IMR-90 (cell line): ENCODE results near the gene TMEM179. TPM values are rescaled to one million over a fixed set of nuclear protein-coding genes. Genes with fewer than 3 reads are reported as not detected.

Source experiments
- ATAC-seq: fragments of 200-7000 bp; cut with Tn5 transposase; 2 replicates; pipeline ENCODE4 v1.9.1; 2020; ENCODE audit warnings: low read depth, mild to moderate bottlenecking, moderate library complexity
- BruUV-seq: library from RNA; stranded (reverse); fragments of 400-500 nt; replicated peaks from 2 replicates; lab custom pipeline; 2021; lab: Mats Ljungman, UMichigan
- CTCF ChIA-PET: fragments of 300-600 bp; formaldehyde crosslinking; extraction: SDS; loops from one replicate; lab custom pipeline; 2021; ENCODE audit warnings: antibody characterized with exemption; lab: Yijun Ruan, JAX
- POLR2A ChIA-PET: fragments of 300-600 bp; sonication (Branson Sonifier 250); formaldehyde crosslinking; loops from one replicate; lab custom pipeline; 2022; ENCODE audit warnings: antibody characterized with exemption; ENCODE audit not compliant: unreplicated experiment; lab: Charles Lee
- DNase-seq: peaks from one replicate; pipeline ENCODE4 v3.0.0; 2013
- H2AFZ ChIP-seq: replicated peaks from 2 replicates; pipeline ENCODE3; 2013; ENCODE audit warnings: low read length, mild to moderate bottlenecking; ENCODE audit not compliant: poor library complexity
- H2AK5ac ChIP-seq: 2 replicates; pipeline ENCODE4 v1.6.1; 2013; ENCODE audit warnings: low read depth, low read length, inconsistent platforms
- H2AK9ac ChIP-seq: replicated peaks from 2 replicates; pipeline ENCODE3; 2013; ENCODE audit warnings: mild to moderate bottlenecking, low read depth, low read length, moderate library complexity; ENCODE audit not compliant: poor library complexity
- H2BK120ac ChIP-seq: 2 replicates; pipeline ENCODE4 v1.6.1; 2013; ENCODE audit warnings: low read depth, low read length, inconsistent platforms
- H2BK15ac ChIP-seq: 3 replicates; pipeline ENCODE4 v1.6.1; 2013; ENCODE audit warnings: low read depth, low read length, inconsistent platforms
- H2BK20ac ChIP-seq: 2 replicates; pipeline ENCODE4 v1.6.1; 2013; ENCODE audit warnings: low read depth, mild to moderate bottlenecking, inconsistent platforms, low read length, moderate library complexity
- H2BK5ac ChIP-seq: 2 replicates; pipeline ENCODE4 v1.6.1; 2013; ENCODE audit warnings: mild to moderate bottlenecking, low read depth, low read length, inconsistent platforms; ENCODE audit not compliant: poor library complexity, severe bottlenecking
- H3K14ac ChIP-seq: replicated peaks from 2 replicates; pipeline ENCODE4 v1.6.1; 2013; ENCODE audit warnings: low read depth, low read length, inconsistent platforms
- H3K18ac ChIP-seq: 2 replicates; pipeline ENCODE4 v1.6.1; 2013; ENCODE audit warnings: low read depth, low read length, control low read depth
- H3K23ac ChIP-seq: 2 replicates; pipeline ENCODE4 v1.6.1; 2013; ENCODE audit warnings: low read depth, low read length, inconsistent platforms
- H3K27ac ChIP-seq: 2 replicates; pipeline ENCODE4 v1.5.1; 2013; ENCODE audit warnings: mild to moderate bottlenecking, control low read depth, low read length; ENCODE audit not compliant: insufficient read depth
- H3K27me3 ChIP-seq: 2 replicates; pipeline ENCODE4 v1.6.1; 2013; ENCODE audit warnings: low read length; ENCODE audit not compliant: control insufficient read depth, insufficient read depth
- H3K36me3 ChIP-seq: 2 replicates; pipeline ENCODE4 v1.6.1; 2013; ENCODE audit warnings: low read length, mixed read lengths; ENCODE audit not compliant: control insufficient read depth, insufficient read depth
- H3K4ac ChIP-seq: 2 replicates; pipeline ENCODE4 v1.6.1; 2013; ENCODE audit warnings: low read depth, low read length, inconsistent platforms
- H3K4me1 ChIP-seq: 2 replicates; pipeline ENCODE4 v1.6.1; 2013; ENCODE audit warnings: low read length, mixed read lengths; ENCODE audit not compliant: control insufficient read depth, insufficient read depth
- H3K4me2 ChIP-seq: 2 replicates; pipeline ENCODE4 v1.6.1; 2013; ENCODE audit warnings: low read depth, mild to moderate bottlenecking, control low read depth, low read length, moderate library complexity
- H3K4me3 ChIP-seq: 2 replicates; pipeline ENCODE4 v1.5.1; 2013; ENCODE audit warnings: low read depth, mild to moderate bottlenecking, control low read depth, low read length, moderate library complexity; ENCODE audit not compliant: insufficient read depth
- H3K56ac ChIP-seq: 2 replicates; pipeline ENCODE4 v1.6.1; 2013; ENCODE audit warnings: low read length, inconsistent platforms; ENCODE audit not compliant: insufficient read depth; ENCODE audit errors: extremely low read depth
- H3K79me1 ChIP-seq, 2 experiments: 2 replicates each; pipeline ENCODE4 v1.6.1; 2013; ENCODE audit warnings: low read length in 2 of 2, inconsistent platforms in 1 of 2, low read depth in 1 of 2
- H3K9ac ChIP-seq: 2 replicates; pipeline ENCODE4 v1.6.1; 2013; ENCODE audit warnings: low read depth, low read length, control low read depth
- H3K9me1 ChIP-seq: 2 replicates; pipeline ENCODE4 v1.6.1; 2013; ENCODE audit warnings: low read length, inconsistent platforms; ENCODE audit not compliant: insufficient read depth
- H3K9me3 ChIP-seq: 2 replicates; pipeline ENCODE4 v1.6.1; 2013; ENCODE audit warnings: low read length; ENCODE audit not compliant: control insufficient read depth, insufficient read depth
- H4K20me1 ChIP-seq: 2 replicates; pipeline ENCODE4 v1.6.1; 2013; ENCODE audit warnings: low read length, inconsistent platforms; ENCODE audit not compliant: insufficient read depth
- H4K5ac ChIP-seq: 2 replicates; pipeline ENCODE4 v1.6.1; 2013; ENCODE audit warnings: mild to moderate bottlenecking, low read depth, low read length, control low read depth
- H4K8ac ChIP-seq, 2 experiments: 2 replicates each; pipeline ENCODE4 v1.6.1; 2013; ENCODE audit warnings: low read depth in 2 of 2, low read length in 2 of 2, control low read depth in 1 of 2, inconsistent platforms in 1 of 2
- H4K91ac ChIP-seq: 2 replicates; pipeline ENCODE4 v1.6.1; 2013; ENCODE audit warnings: low read depth, low read length, inconsistent platforms; ENCODE audit not compliant: insufficient read depth
- BHLHE40 ChIP-seq: fragments of 150-350 bp; IDR thresholded peaks from 2 replicates; pipeline ENCODE4 v1.6.1; 2016; ENCODE audit warnings: mild to moderate bottlenecking, low read depth, low read length
- CEBPB ChIP-seq: IDR thresholded peaks from 2 replicates; pipeline ENCODE4 v1.6.1; 2012; ENCODE audit warnings: low read depth, low read length, improper control_type of control experiment
- CHD1 ChIP-seq: IDR thresholded peaks from 2 replicates; pipeline ENCODE4 v1.6.1; 2012; ENCODE audit warnings: low read depth, low read length, improper control_type of control experiment
- CTCF ChIP-seq: conservative IDR thresholded peaks from 2 replicates; pipeline ENCODE4 v1.5.1; 2012; ENCODE audit warnings: mild to moderate bottlenecking, low read depth, low read length, improper control_type of control experiment
- FOS ChIP-seq: fragments of 150-350 bp; IDR thresholded peaks from 2 replicates; pipeline ENCODE4 v1.6.1; 2016; ENCODE audit warnings: low read depth, low read length
- MAFK ChIP-seq: IDR thresholded peaks from 2 replicates; pipeline ENCODE4 v1.6.1; 2012; ENCODE audit warnings: low read depth, low read length, improper control_type of control experiment
- MXI1 ChIP-seq: IDR thresholded peaks from 2 replicates; pipeline ENCODE4 v1.6.1; 2012; ENCODE audit warnings: low read depth, mild to moderate bottlenecking, low read length, moderate library complexity, borderline replicate concordance
- NFE2L2 ChIP-seq: fragments of 150-350 bp; IDR thresholded peaks from 2 replicates; pipeline ENCODE4 v1.6.1; 2016; ENCODE audit warnings: low read depth, mild to moderate bottlenecking, low read length
- POLR2A ChIP-seq: IDR thresholded peaks from 2 replicates; pipeline ENCODE4 v1.6.1; 2012; ENCODE audit warnings: mild to moderate bottlenecking, low read depth, low read length
- RAD21 ChIP-seq: IDR thresholded peaks from 2 replicates; pipeline ENCODE4 v1.6.1; 2012; ENCODE audit warnings: low read length, improper control_type of control experiment
- RCOR1 ChIP-seq: IDR thresholded peaks from 2 replicates; pipeline ENCODE4 v1.6.1; 2012; ENCODE audit warnings: mild to moderate bottlenecking, low read length, improper control_type of control experiment; ENCODE audit not compliant: insufficient replicate concordance
- RFX5 ChIP-seq: IDR thresholded peaks from 2 replicates; pipeline ENCODE4 v1.8.0; 2012; ENCODE audit warnings: low read depth, mild to moderate bottlenecking, low read length, moderate library complexity
- SMC3 ChIP-seq: fragments of 150-350 bp; IDR thresholded peaks from 2 replicates; pipeline ENCODE4 v1.6.1; 2016; ENCODE audit warnings: low read depth, mild to moderate bottlenecking, antibody characterized with exemption, low read length, moderate library complexity
- USF2 ChIP-seq: fragments of 150-350 bp; IDR thresholded peaks from 2 replicates; pipeline ENCODE4 v1.6.1; 2017; ENCODE audit warnings: mild to moderate bottlenecking, antibody characterized with exemption, low read length, low read depth
- WGBS, 2 experiments: methylation state at CpG; one replicate each; pipeline versions ENCODE4 v1.1.5 to v1.1.7; 2013; ENCODE audit warnings: missing lambda C conversion rate in 2 of 2; ENCODE audit not compliant: insufficient read length in 1 of 2; ENCODE audit errors: extremely low coverage in 2 of 2; 5-methylcytosine and 5-hydroxymethylcytosine counted together
- dilution Hi-C: fragments of 300-500 bp; cut with HindIII; formaldehyde crosslinking; loops from one replicate; pipeline ENCODE4 v1.14.3; 2018; ENCODE audit warnings: low sequenced_read_pairs; ENCODE audit not compliant: unreplicated experiment
- in situ Hi-C: fragments of 300-500 bp; cut with MboI; formaldehyde crosslinking; loops from 3 replicates; pipeline ENCODE4 v1.14.3; 2019; ENCODE audit warnings: low sequenced_read_pairs, inconsistent platforms, mixed read lengths
- intact Hi-C: fragments of 100-400 bp; cut with micrococcal nuclease; formaldehyde crosslinking; loops from 2 replicates; pipeline ENCODE4 v1.10.0; 2022
- polyA plus RNA-seq, 3 experiments: library from polyadenylated mRNA; depleted of rRNA; stranded (reverse); fragments of >200 nt; gene quantifications; 2 replicates each; pipeline ENCODE4 v1.2.3, GENCODE V29; 2012; ENCODE audit warnings: low replicate concordance in 1 of 3
- total RNA-seq: library from RNA; depleted of rRNA; stranded (reverse); fragments of >200 nt; gene quantifications from 2 replicates; pipeline ENCODE4 v1.2.3, GENCODE V29; 2012
- TF ChIP-seq, protein P1 (sequence below): fragments of 150-350 bp; IDR thresholded peaks from 2 replicates; pipeline ENCODE4 v1.6.1; 2016; ENCODE audit warnings: low read depth, mild to moderate bottlenecking, low read length, moderate library complexity, borderline replicate concordance

The TMEM179 gene
- total and polyA plus RNA-seq, 2 of the 4 experiments (the other 2 are of a cell fraction): not detected

GRCh38 chr14:104588066-104588857 lies 16.3 kb downstream of the TMEM179 start:
- intact Hi-C loops: no loop called here
- H3K14ac ChIP-seq: no peak overlapping the region
- no peak overlapping the region for H2AFZ ChIP-seq
- no peak for DNase-seq
- H3K9me1 ChIP-seq: 0 out of 2 replicates have a peak, but pooled peaks cover 4% of the 10 kb centered on the region
- no peaks in the 10 kb centered on the region for H4K20me1 ChIP-seq
- ATAC-seq: no peak
- WGBS, 2 experiments: 69% methylated on average over 11 of the region's 38 CpGs; no CpG with 5 or more reads in 1 of the 2 experiments
- H2BK5ac ChIP-seq: no peak overlapping the region
- H3K4ac ChIP-seq: no peak overlapping the region
- no peak overlapping the region for H3K9ac ChIP-seq
- BruUV-seq: no TSS peak
- H3K18ac ChIP-seq: no peak overlapping the region
- no peak overlapping the region for H3K27ac ChIP-seq
- H4K5ac ChIP-seq: no peak overlapping the region
- H2BK20ac ChIP-seq: no peak overlapping the region
- H2BK15ac ChIP-seq: no peak overlapping the region
- H3K56ac ChIP-seq: no peak overlapping the region
- POLR2A ChIA-PET: no interaction called here
- no peak overlapping the region for H3K23ac ChIP-seq
- H4K8ac ChIP-seq: no peak overlapping the region
- no peak overlapping the region for H2AK9ac ChIP-seq
- H2BK120ac ChIP-seq: no peak overlapping the region
- CTCF ChIA-PET: no interaction called here
- H3K9me3 ChIP-seq: no peaks in the 10 kb centered on the region
- no peaks in the 10 kb centered on the region for H3K79me1 ChIP-seq
- dilution Hi-C loops: no loop called here
- H2AK5ac ChIP-seq: no peak overlapping the region
- no peak overlapping the region for H3K4me3 ChIP-seq
- in situ Hi-C loops: no loop called here
- H3K27me3 ChIP-seq: peaks cover 8% of the 10 kb centered on the region; the same call in 1 of the 2 replicates
- H3K36me3 ChIP-seq: no peaks in the 10 kb centered on the region
- H3K4me1 ChIP-seq: no peaks in the 10 kb centered on the region
- no peak overlapping the region for H4K91ac ChIP-seq
- H3K4me2 ChIP-seq: no peak overlapping the region
- TF ChIP-seq BHLHE40 (no peak), CTCF (no peak), NFE2L2 (no peak), MXI1 (no peak), FOS (no peak), POLR2A (no peak), RAD21 (no peak), RCOR1 (no peak), CHD1 (no peak), USF2 (no peak), SMC3 (no peak), CEBPB (no peak), MAFK (no peak), RFX5 (no peak)
- TF ChIP-seq, protein P1, sequence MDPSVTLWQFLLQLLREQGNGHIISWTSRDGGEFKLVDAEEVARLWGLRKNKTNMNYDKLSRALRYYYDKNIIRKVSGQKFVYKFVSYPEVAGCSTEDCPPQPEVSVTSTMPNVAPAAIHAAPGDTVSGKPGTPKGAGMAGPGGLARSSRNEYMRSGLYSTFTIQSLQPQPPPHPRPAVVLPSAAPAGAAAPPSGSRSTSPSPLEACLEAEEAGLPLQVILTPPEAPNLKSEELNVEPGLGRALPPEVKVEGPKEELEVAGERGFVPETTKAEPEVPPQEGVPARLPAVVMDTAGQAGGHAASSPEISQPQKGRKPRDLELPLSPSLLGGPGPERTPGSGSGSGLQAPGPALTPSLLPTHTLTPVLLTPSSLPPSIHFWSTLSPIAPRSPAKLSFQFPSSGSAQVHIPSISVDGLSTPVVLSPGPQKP: no peak
